ENCODE measurements around the gene FSCB. TPM values are rescaled to one million over a fixed set of nuclear protein-coding genes. Genes with fewer than 3 reads are reported as not detected.

The FSCB gene
- total and polyA plus RNA-seq, 9 of the 15 experiments (the other 6 are each of a cell fraction or from before 2014, with no cell fraction given): not detected

GRCh38 chr14:44461811-44462210 is 45.3 kb downstream of the FSCB start (continued):
- TF ChIP-seq, protein P1, sequence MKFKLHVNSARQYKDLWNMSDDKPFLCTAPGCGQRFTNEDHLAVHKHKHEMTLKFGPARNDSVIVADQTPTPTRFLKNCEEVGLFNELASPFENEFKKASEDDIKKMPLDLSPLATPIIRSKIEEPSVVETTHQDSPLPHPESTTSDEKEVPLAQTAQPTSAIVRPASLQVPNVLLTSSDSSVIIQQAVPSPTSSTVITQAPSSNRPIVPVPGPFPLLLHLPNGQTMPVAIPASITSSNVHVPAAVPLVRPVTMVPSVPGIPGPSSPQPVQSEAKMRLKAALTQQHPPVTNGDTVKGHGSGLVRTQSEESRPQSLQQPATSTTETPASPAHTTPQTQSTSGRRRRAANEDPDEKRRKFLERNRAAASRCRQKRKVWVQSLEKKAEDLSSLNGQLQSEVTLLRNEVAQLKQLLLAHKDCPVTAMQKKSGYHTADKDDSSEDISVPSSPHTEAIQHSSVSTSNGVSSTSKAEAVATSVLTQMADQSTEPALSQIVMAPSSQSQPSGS (CRISPR knock-in tag; IDR thresholded peaks at IDR 0.05): no peak
